Liver (tissue), 9 donors: ENCODE measurements around the gene IL3. TPM values are rescaled to one million over a fixed set of nuclear protein-coding genes. Genes with fewer than 3 reads are reported as not detected.

Experiments
- DNase-seq: peaks from one replicate; pipeline ENCODE4 v3.0.0-alpha.2; 2017; ENCODE audit warnings: low spot score
- H3K27ac ChIP-seq, 2 donors: one replicate each; pipeline ENCODE4 v1.7.0; 2013; ENCODE audit warnings: inconsistent platforms in 2 of 2, low read length in 2 of 2, control low read depth in 1 of 2, low read depth in 1 of 2, mild to moderate bottlenecking in 1 of 2
- H3K27me3 ChIP-seq, 4 donors: one replicate each; pipeline versions ENCODE4 v1.6.1 to v1.7.0; 2013; ENCODE audit warnings: low read length in 3 of 4, inconsistent platforms in 1 of 4, mild to moderate bottlenecking in 1 of 4, moderate library complexity in 1 of 4; ENCODE audit not compliant: control insufficient read depth in 4 of 4, insufficient read depth in 4 of 4
- H3K36me3 ChIP-seq, 4 donors: one replicate each; pipeline versions ENCODE4 v1.6.1 to v1.7.0; 2013; ENCODE audit warnings: low read length in 3 of 4, mild to moderate bottlenecking in 3 of 4, low read depth in 1 of 4, moderate library complexity in 1 of 4; ENCODE audit not compliant: control insufficient read depth in 4 of 4, insufficient read depth in 3 of 4
- H3K4me1 ChIP-seq, 4 donors: one replicate each; pipeline versions ENCODE4 v1.6.1 to v1.7.0; 2013; ENCODE audit warnings: low read length in 3 of 4, mild to moderate bottlenecking in 3 of 4, moderate library complexity in 1 of 4; ENCODE audit not compliant: control insufficient read depth in 4 of 4, insufficient read depth in 4 of 4
- H3K4me3 ChIP-seq, 3 donors: one replicate each; pipeline versions ENCODE4 v1.6.1 to v1.7.0; 2013; ENCODE audit warnings: low read length in 3 of 3, control low read depth in 1 of 3, low read depth in 1 of 3, mild to moderate bottlenecking in 1 of 3
- H3K9ac ChIP-seq, 2 donors: one replicate each; pipeline ENCODE4 v1.7.0; 2013; ENCODE audit warnings: low read length in 2 of 2, mild to moderate bottlenecking in 2 of 2, moderate library complexity in 2 of 2, control low read depth in 1 of 2, low read depth in 1 of 2
- H3K9me3 ChIP-seq, 4 donors: one replicate each; pipeline versions ENCODE4 v1.6.1 to v1.7.0; 2013; ENCODE audit warnings: low read length in 3 of 4; ENCODE audit not compliant: control insufficient read depth in 4 of 4
- ATF3 ChIP-seq: IDR thresholded peaks from 2 replicates; pipeline ENCODE4 v1.6.1; 2016; ENCODE audit warnings: antibody characterized with exemption
- EGR1 ChIP-seq, 2 donors: IDR thresholded peaks; 2 replicates each; pipeline ENCODE4 v1.6.1; 2016 to 2018; ENCODE audit warnings: antibody characterized with exemption in 2 of 2, low read depth in 2 of 2
- FOXA1 ChIP-seq: IDR thresholded peaks from 2 replicates; pipeline ENCODE4 v1.6.1; 2016; ENCODE audit warnings: antibody characterized with exemption
- FOXA2 ChIP-seq: IDR thresholded peaks from 2 replicates; pipeline ENCODE4 v1.6.1; 2016; ENCODE audit warnings: antibody characterized with exemption
- GABPA ChIP-seq, 2 donors: IDR thresholded peaks in 1 of 2; conservative IDR thresholded peaks in 1 of 2; 2 replicates each; pipeline ENCODE4 v1.6.1; 2016; ENCODE audit warnings: antibody characterized with exemption in 2 of 2, mild to moderate bottlenecking in 1 of 2, moderate library complexity in 1 of 2
- HNF4A ChIP-seq, 2 donors: conservative IDR thresholded peaks; 2 replicates each; pipeline ENCODE4 v1.6.1; 2016; ENCODE audit warnings: antibody characterized with exemption in 2 of 2, mild to moderate bottlenecking in 2 of 2
- HNF4G ChIP-seq: IDR thresholded peaks from 2 replicates; pipeline ENCODE4 v1.6.1; 2016; ENCODE audit warnings: antibody characterized with exemption
- JUND ChIP-seq, 2 donors: IDR thresholded peaks; 2 replicates each; pipeline ENCODE4 v1.6.1; 2016; ENCODE audit warnings: antibody characterized with exemption in 2 of 2
- NR2F2 ChIP-seq: IDR thresholded peaks from 2 replicates; pipeline ENCODE4 v1.6.1; 2016; ENCODE audit warnings: antibody characterized with exemption
- RAD21 ChIP-seq, 2 donors: IDR thresholded peaks; 2 replicates each; pipeline ENCODE4 v1.6.1; 2016; ENCODE audit warnings: antibody characterized with exemption in 2 of 2, mild to moderate bottlenecking in 2 of 2
- REST ChIP-seq: IDR thresholded peaks from 2 replicates; pipeline ENCODE4 v1.6.1; 2016; ENCODE audit warnings: antibody characterized with exemption, mild to moderate bottlenecking
- RXRA ChIP-seq, 2 donors: IDR thresholded peaks; 2 replicates each; pipeline ENCODE4 v1.6.1; 2017 to 2018; ENCODE audit warnings: antibody characterized with exemption in 2 of 2, mild to moderate bottlenecking in 1 of 2
- SP1 ChIP-seq: IDR thresholded peaks from 2 replicates; pipeline ENCODE4 v1.6.1; 2018; ENCODE audit warnings: antibody characterized with exemption, mild to moderate bottlenecking
- TAF1 ChIP-seq: conservative IDR thresholded peaks from 2 replicates; pipeline ENCODE4 v1.6.1; 2016; ENCODE audit warnings: antibody characterized with exemption, mild to moderate bottlenecking
- YY1 ChIP-seq: IDR thresholded peaks from 2 replicates; pipeline ENCODE4 v1.6.1; 2016; ENCODE audit warnings: antibody characterized with exemption, mild to moderate bottlenecking
- WGBS: extraction: QIAGEN DNeasy Blood & Tissue Kit; methylation state at CpG from one replicate; pipeline ENCODE4 v1.1.7; 2013; 5-methylcytosine and 5-hydroxymethylcytosine counted together
- polyA plus RNA-seq, 2 donors: library from polyadenylated mRNA; stranded (reverse) in 1 of 2; unstranded in 1 of 2; fragments of 200-250 nt in 1 of 2; fragments of >200 nt in 1 of 2; fragmentation: Nextera tagmentation in 1 of 2; extraction: Ambion mirVana in 1 of 2; gene quantifications; one replicate each; pipeline versions ENCODE4 v1.2.1 to v1.2.3, GENCODE V29; 2013 to 2015
- total RNA-seq, 2 donors: library from RNA; depleted of rRNA; stranded (reverse); fragments of >200 nt; gene quantifications; one replicate each; pipeline ENCODE4 v1.2.3, GENCODE V29; 2014
- TF ChIP-seq, protein P1 (sequence below): IDR thresholded peaks from 2 replicates; pipeline ENCODE4 v1.6.1; 2016; ENCODE audit warnings: antibody characterized with exemption
- TF ChIP-seq, protein P2 (sequence below): fragments of 150-350 bp; IDR thresholded peaks from 2 replicates; pipeline ENCODE4 v1.5.1; 2017; ENCODE audit warnings: improper control_type of control experiment, low read depth, low read length; ENCODE audit not compliant: missing input control
- TF ChIP-seq, protein P3 (sequence below): IDR thresholded peaks from 2 replicates; pipeline ENCODE4 v1.6.1; 2016; ENCODE audit warnings: antibody characterized with exemption
- donor health status: healthy.
- donor health status: healthy.
- donor health status: healthy.
- donor health status: healthy.
- donor health status: healthy.

Gene IL3
- total and polyA plus RNA-seq, 4 donors = not detected

- Histone ChIP-seq H3K36me3 (no peaks in the 10 kb centered on the region), H3K9me3 (no peaks in the 10 kb centered on the region), H3K9ac (no peak overlapping the region), H3K4me1 (peaks cover 0 to 2% (median 0%) of the 10 kb centered on the region in 4 donors), H3K27me3 (no peaks in the 10 kb centered on the region), H3K4me3 (no peak overlapping the region), H3K27ac (no peak overlapping the region)
- TF ChIP-seq JUND (IDR thresholded peaks at IDR 0.05) (no peak), NR2F2 (no peak), RXRA (IDR thresholded peaks at IDR 0.05) (no peak), GABPA (IDR thresholded peaks at IDR 0.05 in 1 of 2, conservative IDR thresholded peaks at IDR 0.05 in 1 of 2) (no peak), HNF4G (no peak), HNF4A (conservative IDR thresholded peaks at IDR 0.05) (no peak), REST (no peak), SP1 (no peak), FOXA2 (no peak), YY1 (no peak), ATF3 (no peak), EGR1 (IDR thresholded peaks at IDR 0.05; ENCODE audit: low read depth in 2 of 2) (no peak), TAF1 (no peak), RAD21 (IDR thresholded peaks at IDR 0.05) (no peak)
- TF ChIP-seq, protein P1, sequence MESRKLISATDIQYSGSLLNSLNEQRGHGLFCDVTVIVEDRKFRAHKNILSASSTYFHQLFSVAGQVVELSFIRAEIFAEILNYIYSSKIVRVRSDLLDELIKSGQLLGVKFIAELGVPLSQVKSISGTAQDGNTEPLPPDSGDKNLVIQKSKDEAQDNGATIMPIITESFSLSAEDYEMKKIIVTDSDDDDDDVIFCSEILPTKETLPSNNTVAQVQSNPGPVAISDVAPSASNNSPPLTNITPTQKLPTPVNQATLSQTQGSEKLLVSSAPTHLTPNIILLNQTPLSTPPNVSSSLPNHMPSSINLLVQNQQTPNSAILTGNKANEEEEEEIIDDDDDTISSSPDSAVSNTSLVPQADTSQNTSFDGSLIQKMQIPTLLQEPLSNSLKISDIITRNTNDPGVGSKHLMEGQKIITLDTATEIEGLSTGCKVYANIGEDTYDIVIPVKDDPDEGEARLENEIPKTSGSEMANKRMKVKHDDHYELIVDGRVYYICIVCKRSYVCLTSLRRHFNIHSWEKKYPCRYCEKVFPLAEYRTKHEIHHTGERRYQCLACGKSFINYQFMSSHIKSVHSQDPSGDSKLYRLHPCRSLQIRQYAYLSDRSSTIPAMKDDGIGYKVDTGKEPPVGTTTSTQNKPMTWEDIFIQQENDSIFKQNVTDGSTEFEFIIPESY = no peak
- TF ChIP-seq, protein P2, sequence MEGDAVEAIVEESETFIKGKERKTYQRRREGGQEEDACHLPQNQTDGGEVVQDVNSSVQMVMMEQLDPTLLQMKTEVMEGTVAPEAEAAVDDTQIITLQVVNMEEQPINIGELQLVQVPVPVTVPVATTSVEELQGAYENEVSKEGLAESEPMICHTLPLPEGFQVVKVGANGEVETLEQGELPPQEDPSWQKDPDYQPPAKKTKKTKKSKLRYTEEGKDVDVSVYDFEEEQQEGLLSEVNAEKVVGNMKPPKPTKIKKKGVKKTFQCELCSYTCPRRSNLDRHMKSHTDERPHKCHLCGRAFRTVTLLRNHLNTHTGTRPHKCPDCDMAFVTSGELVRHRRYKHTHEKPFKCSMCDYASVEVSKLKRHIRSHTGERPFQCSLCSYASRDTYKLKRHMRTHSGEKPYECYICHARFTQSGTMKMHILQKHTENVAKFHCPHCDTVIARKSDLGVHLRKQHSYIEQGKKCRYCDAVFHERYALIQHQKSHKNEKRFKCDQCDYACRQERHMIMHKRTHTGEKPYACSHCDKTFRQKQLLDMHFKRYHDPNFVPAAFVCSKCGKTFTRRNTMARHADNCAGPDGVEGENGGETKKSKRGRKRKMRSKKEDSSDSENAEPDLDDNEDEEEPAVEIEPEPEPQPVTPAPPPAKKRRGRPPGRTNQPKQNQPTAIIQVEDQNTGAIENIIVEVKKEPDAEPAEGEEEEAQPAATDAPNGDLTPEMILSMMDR = no peak
- TF ChIP-seq, protein P3, sequence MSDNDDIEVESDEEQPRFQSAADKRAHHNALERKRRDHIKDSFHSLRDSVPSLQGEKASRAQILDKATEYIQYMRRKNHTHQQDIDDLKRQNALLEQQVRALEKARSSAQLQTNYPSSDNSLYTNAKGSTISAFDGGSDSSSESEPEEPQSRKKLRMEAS = no peak
- 88% methylated on average over 10 of the region's 10 CpGs for WGBS
- no peak for DNase-seq
These were observed 9.1 kb downstream of the IL3 start for GRCh38 chr5:132069561-132069960.

- Histone ChIP-seq H3K4me1 (peaks cover 0 to 2% (median 0%) of the 10 kb centered on the region in 4 donors), H3K27ac (no peak overlapping the region), H3K9ac (no peak overlapping the region), H3K9me3 (no peaks in the 10 kb centered on the region), H3K27me3 (no peaks in the 10 kb centered on the region), H3K36me3 (no peaks in the 10 kb centered on the region), H3K4me3 (no peak overlapping the region)
- no peak for DNase-seq
- WGBS = 94% methylated on average over 3 of the region's 3 CpGs
- TF ChIP-seq FOXA1 (no peak), HNF4G (no peak), HNF4A (conservative IDR thresholded peaks at IDR 0.05) (no peak), ATF3 (no peak), RXRA (IDR thresholded peaks at IDR 0.05) (no peak), FOXA2 (no peak), NR2F2 (no peak), RAD21 (IDR thresholded peaks at IDR 0.05) (no peak), TAF1 (no peak)
- TF ChIP-seq, protein P3 = no peak
- TF ChIP-seq, protein P2 = no peak
- TF ChIP-seq, protein P1 = no peak
These were observed 9.5 kb downstream of the IL3 start for GRCh38 chr5:132069994-132070393.
